HL-60 (cell line): ENCODE measurements around the gene PAXIP1.

Source experiments
- CTCF ChIP-seq: IDR thresholded peaks from one replicate; pipeline ENCODE4 v1.5.1; 2011; ENCODE audit warnings: low read length, control low read depth, inconsistent platforms; ENCODE audit not compliant: insufficient read depth
- GABPA ChIP-seq: IDR thresholded peaks from 2 replicates; pipeline ENCODE4 v1.6.1; 2012; ENCODE audit warnings: low read depth
- POLR2AphosphoS5 ChIP-seq: IDR thresholded peaks from 2 replicates; pipeline ENCODE4 v1.6.1; 2012; ENCODE audit warnings: low read depth
- REST ChIP-seq: IDR thresholded peaks from 2 replicates; pipeline ENCODE4 v1.6.1; 2012; ENCODE audit warnings: low read depth; ENCODE audit not compliant: insufficient replicate concordance
- SPI1 ChIP-seq: IDR thresholded peaks from 2 replicates; pipeline ENCODE4 v1.6.1; 2012; ENCODE audit warnings: low read depth, mild to moderate bottlenecking, borderline replicate concordance

GRCh38 chr7:154994996-154995395 is 7.9 kb downstream of the PAXIP1 start:
- TF ChIP-seq CTCF (no peak), POLR2AphosphoS5 (no peak), REST (no peak), SPI1 (no peak), GABPA (no peak)
